Activated T-helper 1 cell treated with anti-CD3 and anti-CD28 coated beads, Interleukin-2, amount 50 U/mL, for 16 hours (primary cell): Measurements from ENCODE around the gene CFAP92.
"Not testable (repeated sequence)": the region's sequence is repeated elsewhere in the genome, so short reads cannot be mapped to it uniquely, and the experiment has no call there.

ENCODE experiments used
- DNase-seq, 2 donors: peaks; one replicate each; pipeline ENCODE4 v3.0.0-alpha.2; 2020; ENCODE audit warnings: low read depth in 1 of 2, low spot score in 1 of 2

CFAP92 gene

GRCh38 chr3:128870347-128870746, 123.5 kb downstream of the CFAP92 start:
- DNase-seq = no peak

- no peak for DNase-seq
Observed at GRCh38 chr3:128867200-128868125, 126.4 kb downstream of the CFAP92 start.

- DNase-seq = not testable (repeated sequence)
Observed at GRCh38 chr3:128864849-128865804, 128.7 kb downstream of the CFAP92 start.

GRCh38 chr3:128864351-128864811, 129.5 kb downstream of the CFAP92 start:
- no peak for DNase-seq

GRCh38 chr3:128863560-128863959, 130.3 kb downstream of the CFAP92 start:
- no peak for DNase-seq

GRCh38 chr3:128861491-128861890, 132.4 kb downstream of the CFAP92 start:
- no peak for DNase-seq
